ENCODE results near the gene NCAPG2. TPM values are rescaled to one million over a fixed set of nuclear protein-coding genes. Genes with fewer than 3 reads are reported as not detected.

NCAPG2 gene
- polyA plus RNA-seq, 1 donor from 2014 or later, result 8.3 TPM

DNA sequence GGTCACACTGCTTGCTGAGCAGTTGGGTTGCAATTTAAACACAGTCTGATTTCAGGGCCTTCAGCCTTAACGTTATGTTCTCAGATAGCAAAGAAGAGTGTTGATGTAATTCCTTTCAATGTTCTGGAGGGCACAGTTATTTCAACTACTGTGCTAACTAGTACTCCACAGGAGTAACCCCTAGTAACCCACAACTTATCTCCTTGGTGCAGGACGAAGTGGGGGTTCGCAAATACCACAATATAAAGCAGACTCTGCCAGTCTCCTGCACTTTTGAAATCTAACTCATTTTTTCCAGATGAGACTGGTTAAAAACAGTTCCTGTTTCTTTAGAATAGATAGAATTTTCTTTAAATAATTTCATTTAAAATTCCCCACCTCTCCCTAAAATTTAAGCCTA, 47.1 kb upstream of the NCAPG2 start:
- Histone ChIP-seq H3K79me2 (replicated peaks; ENCODE audit: insufficient read depth, low read length) (no peaks in the 10 kb centered on the region), H3K9ac (ENCODE audit: low read length) (no peak overlapping the region), H2AFZ (ENCODE audit: low read depth, low read length) (no peak overlapping the region), H3F3A (ENCODE audit: insufficient read depth, low read length, poor library complexity, severe bottlenecking) (no peaks in the 10 kb centered on the region), H3K36me3 (ENCODE audit: insufficient read depth, low read length) (no peaks in the 10 kb centered on the region), H3K9me2 (ENCODE audit: insufficient read depth, low read length) (no peaks in the 10 kb centered on the region), H4K20me1 (ENCODE audit: insufficient read depth) (no peaks in the 10 kb centered on the region), H3K9me3 (ENCODE audit: low read length) (no peaks in the 10 kb centered on the region), H3K4me3 (ENCODE audit: low read length) (no peak overlapping the region), H3K27me3 (ENCODE audit: insufficient read depth, low read depth, low read length) (no peaks in the 10 kb centered on the region), H3K4me2 (ENCODE audit: low read length) (no peak overlapping the region), H3K27ac (ENCODE audit: low read length) (no peak overlapping the region)
- TF ChIP-seq EZH2 (IDR thresholded peaks at IDR 0.05; ENCODE audit: borderline replicate concordance, insufficient read depth, low read length, poor library complexity, severe bottlenecking) (no peak), SMC3 (conservative IDR thresholded peaks at IDR 0.05; ENCODE audit: poor library complexity) (no peak), TAF1 (IDR thresholded peaks at IDR 0.05; ENCODE audit: low read depth) (no peak), MXI1 (conservative IDR thresholded peaks at IDR 0.05; ENCODE audit: poor library complexity, severe bottlenecking) (no peak)
- TF ChIP-seq, protein P1, sequence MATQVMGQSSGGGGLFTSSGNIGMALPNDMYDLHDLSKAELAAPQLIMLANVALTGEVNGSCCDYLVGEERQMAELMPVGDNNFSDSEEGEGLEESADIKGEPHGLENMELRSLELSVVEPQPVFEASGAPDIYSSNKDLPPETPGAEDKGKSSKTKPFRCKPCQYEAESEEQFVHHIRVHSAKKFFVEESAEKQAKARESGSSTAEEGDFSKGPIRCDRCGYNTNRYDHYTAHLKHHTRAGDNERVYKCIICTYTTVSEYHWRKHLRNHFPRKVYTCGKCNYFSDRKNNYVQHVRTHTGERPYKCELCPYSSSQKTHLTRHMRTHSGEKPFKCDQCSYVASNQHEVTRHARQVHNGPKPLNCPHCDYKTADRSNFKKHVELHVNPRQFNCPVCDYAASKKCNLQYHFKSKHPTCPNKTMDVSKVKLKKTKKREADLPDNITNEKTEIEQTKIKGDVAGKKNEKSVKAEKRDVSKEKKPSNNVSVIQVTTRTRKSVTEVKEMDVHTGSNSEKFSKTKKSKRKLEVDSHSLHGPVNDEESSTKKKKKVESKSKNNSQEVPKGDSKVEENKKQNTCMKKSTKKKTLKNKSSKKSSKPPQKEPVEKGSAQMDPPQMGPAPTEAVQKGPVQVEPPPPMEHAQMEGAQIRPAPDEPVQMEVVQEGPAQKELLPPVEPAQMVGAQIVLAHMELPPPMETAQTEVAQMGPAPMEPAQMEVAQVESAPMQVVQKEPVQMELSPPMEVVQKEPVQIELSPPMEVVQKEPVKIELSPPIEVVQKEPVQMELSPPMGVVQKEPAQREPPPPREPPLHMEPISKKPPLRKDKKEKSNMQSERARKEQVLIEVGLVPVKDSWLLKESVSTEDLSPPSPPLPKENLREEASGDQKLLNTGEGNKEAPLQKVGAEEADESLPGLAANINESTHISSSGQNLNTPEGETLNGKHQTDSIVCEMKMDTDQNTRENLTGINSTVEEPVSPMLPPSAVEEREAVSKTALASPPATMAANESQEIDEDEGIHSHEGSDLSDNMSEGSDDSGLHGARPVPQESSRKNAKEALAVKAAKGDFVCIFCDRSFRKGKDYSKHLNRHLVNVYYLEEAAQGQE (IDR thresholded peaks at IDR 0.05; ENCODE audit: borderline replicate concordance), result no peak
- TF ChIP-seq, protein P2, sequence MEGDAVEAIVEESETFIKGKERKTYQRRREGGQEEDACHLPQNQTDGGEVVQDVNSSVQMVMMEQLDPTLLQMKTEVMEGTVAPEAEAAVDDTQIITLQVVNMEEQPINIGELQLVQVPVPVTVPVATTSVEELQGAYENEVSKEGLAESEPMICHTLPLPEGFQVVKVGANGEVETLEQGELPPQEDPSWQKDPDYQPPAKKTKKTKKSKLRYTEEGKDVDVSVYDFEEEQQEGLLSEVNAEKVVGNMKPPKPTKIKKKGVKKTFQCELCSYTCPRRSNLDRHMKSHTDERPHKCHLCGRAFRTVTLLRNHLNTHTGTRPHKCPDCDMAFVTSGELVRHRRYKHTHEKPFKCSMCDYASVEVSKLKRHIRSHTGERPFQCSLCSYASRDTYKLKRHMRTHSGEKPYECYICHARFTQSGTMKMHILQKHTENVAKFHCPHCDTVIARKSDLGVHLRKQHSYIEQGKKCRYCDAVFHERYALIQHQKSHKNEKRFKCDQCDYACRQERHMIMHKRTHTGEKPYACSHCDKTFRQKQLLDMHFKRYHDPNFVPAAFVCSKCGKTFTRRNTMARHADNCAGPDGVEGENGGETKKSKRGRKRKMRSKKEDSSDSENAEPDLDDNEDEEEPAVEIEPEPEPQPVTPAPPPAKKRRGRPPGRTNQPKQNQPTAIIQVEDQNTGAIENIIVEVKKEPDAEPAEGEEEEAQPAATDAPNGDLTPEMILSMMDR (IDR thresholded peaks at IDR 0.05; ENCODE audit: poor library complexity, severe bottlenecking), result no peak

DNA sequence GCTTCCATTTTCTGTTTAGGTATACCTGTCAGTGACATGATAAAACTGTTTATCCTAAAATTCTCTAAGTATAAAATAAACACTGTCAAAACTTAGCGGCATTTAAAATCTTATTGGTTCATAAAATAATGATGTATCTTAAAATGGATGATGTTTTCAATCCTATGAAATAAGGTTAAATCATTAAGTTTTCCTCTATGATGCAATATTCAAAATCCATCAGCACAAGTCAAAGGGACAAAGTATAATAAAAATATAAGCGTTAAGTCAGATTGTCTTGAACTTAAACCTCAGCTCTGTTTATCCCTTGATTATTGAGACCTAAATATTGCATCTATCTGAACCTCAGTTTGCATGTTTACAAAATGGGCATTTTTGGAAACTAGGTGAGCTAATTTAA, 46.6 kb upstream of the NCAPG2 start:
- no peaks in the 10 kb centered on the region for H3K9me2 ChIP-seq (ENCODE audit: insufficient read depth, low read length)
- no peak overlapping the region for H3K9ac ChIP-seq (ENCODE audit: low read length)
- no peaks in the 10 kb centered on the region for H3K79me2 ChIP-seq (replicated peaks; ENCODE audit: insufficient read depth, low read length)
- H3K4me3 ChIP-seq (ENCODE audit: low read length), result no peak overlapping the region
- no peak overlapping the region for H3K4me2 ChIP-seq (ENCODE audit: low read length)
- H3K27me3 ChIP-seq (ENCODE audit: insufficient read depth, low read depth, low read length), result no peaks in the 10 kb centered on the region
- H3K36me3 ChIP-seq (ENCODE audit: insufficient read depth, low read length), result no peaks in the 10 kb centered on the region
- no peak overlapping the region for H3K27ac ChIP-seq (ENCODE audit: low read length)
- no peak overlapping the region for H2AFZ ChIP-seq (ENCODE audit: low read depth, low read length)
- H3K9me3 ChIP-seq (ENCODE audit: low read length), result no peaks in the 10 kb centered on the region
- no peaks in the 10 kb centered on the region for H3F3A ChIP-seq (ENCODE audit: insufficient read depth, low read length, poor library complexity, severe bottlenecking)
- TF ChIP-seq SMC3 (conservative IDR thresholded peaks at IDR 0.05; ENCODE audit: poor library complexity) (no peak), EZH2 (IDR thresholded peaks at IDR 0.05; ENCODE audit: borderline replicate concordance, insufficient read depth, low read length, poor library complexity, severe bottlenecking) (no peak), POLR2AphosphoS5 (IDR thresholded peaks at IDR 0.05) (no peak), RAD21 (conservative IDR thresholded peaks at IDR 0.05) (no peak), MXI1 (conservative IDR thresholded peaks at IDR 0.05; ENCODE audit: poor library complexity, severe bottlenecking) (no peak), TAF1 (IDR thresholded peaks at IDR 0.05; ENCODE audit: low read depth) (no peak)
- TF ChIP-seq, protein P1 (IDR thresholded peaks at IDR 0.05; ENCODE audit: borderline replicate concordance), result no peak
- TF ChIP-seq, protein P2 (IDR thresholded peaks at IDR 0.05; ENCODE audit: poor library complexity, severe bottlenecking), result no peak
- no peaks in the 10 kb centered on the region for H4K20me1 ChIP-seq (ENCODE audit: insufficient read depth)
